C4-2B (cell line): ENCODE measurements around the gene TCP11X2.

Experiments
- ZFX ChIP-seq: fragments of 450-650 bp; IDR thresholded peaks from 2 replicates; pipeline ENCODE4 v1.6.1; 2017
- TF ChIP-seq, protein P1 (sequence below): fragments of 450-650 bp; conservative IDR thresholded peaks from 2 replicates; pipeline ENCODE4 v1.5.1; 2017; ENCODE audit warnings: mild to moderate bottlenecking

DNA sequence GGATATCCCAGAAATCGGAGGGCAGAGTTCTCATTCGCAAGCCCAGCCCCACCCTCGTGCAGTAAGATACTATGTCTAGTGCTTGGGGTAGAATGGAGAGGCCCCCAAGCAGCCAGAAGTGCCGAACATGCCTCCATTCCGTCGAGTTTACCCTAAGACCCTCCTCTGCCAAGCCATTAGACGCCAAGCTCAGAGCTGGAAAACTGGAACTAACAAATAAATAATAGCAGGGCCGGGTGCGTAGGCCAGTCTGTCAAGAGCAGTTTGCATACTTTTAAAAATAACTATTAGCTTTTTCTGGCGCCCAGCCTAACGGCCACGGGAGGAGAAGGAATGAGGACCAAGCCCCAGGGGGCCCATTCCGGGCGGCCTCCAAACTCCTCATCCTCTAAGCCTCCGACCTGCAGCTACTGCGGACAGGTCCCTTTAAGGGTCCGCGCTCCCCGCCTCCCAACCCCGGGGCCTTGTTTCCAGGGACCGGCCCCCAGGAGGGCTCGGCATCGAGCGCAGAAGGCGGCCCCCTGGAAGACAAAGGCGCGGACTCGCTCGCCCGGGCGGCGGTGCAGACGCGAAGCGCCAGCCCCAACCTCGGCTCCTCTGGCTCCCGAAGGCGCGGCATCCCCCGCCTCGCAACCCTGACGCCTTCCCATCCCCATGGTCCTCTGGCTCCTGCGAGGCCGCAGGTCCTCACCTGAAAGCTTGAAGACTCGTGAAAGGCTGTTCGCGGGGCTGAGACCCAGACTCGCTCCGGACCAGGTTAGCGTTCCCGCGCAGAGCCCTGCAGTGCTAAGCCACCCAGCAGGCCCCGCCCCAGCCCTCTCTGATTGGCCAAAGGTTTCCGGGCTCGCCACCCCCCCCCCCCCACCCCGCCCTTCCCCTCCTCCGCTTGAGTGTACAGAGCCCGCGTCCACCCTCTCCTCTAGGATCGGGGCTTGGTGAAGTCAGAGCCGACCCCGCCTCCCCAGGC is 44.6 kb upstream of the TCP11X2 start, which contains the start of gene TMSB15A:
- TF ChIP-seq, protein P1, sequence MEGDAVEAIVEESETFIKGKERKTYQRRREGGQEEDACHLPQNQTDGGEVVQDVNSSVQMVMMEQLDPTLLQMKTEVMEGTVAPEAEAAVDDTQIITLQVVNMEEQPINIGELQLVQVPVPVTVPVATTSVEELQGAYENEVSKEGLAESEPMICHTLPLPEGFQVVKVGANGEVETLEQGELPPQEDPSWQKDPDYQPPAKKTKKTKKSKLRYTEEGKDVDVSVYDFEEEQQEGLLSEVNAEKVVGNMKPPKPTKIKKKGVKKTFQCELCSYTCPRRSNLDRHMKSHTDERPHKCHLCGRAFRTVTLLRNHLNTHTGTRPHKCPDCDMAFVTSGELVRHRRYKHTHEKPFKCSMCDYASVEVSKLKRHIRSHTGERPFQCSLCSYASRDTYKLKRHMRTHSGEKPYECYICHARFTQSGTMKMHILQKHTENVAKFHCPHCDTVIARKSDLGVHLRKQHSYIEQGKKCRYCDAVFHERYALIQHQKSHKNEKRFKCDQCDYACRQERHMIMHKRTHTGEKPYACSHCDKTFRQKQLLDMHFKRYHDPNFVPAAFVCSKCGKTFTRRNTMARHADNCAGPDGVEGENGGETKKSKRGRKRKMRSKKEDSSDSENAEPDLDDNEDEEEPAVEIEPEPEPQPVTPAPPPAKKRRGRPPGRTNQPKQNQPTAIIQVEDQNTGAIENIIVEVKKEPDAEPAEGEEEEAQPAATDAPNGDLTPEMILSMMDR, result no peak
- TF ChIP-seq ZFX, result no peak
